RWPE2 (cell line): ENCODE measurements around the gene TMEM63A.
A peak's percentile ranks its signal among the peaks of the same experiment; 100 is the strongest.

ENCODE experiments used
- ATAC-seq: fragments of 200-7000 bp; cut with Tn5 transposase; 3 replicates; pipeline ENCODE4 v1.9.1; 2021; ENCODE audit warnings: low read depth
- DNase-seq: peaks from one replicate; pipeline ENCODE4 v3.0.0-alpha.2; 2020; ENCODE audit warnings: low spot score
- H3K27ac ChIP-seq: fragments of 450-650 bp; 2 replicates; pipeline ENCODE4 v1.5.1; 2017; ENCODE audit warnings: mild to moderate bottlenecking; ENCODE audit not compliant: poor library complexity, severe bottlenecking
- H3K27me3 ChIP-seq: fragments of 250-450 bp; sonication (Bioruptor Pico); 2 replicates; pipeline ENCODE4 v1.5.1; 2021; ENCODE audit warnings: mild to moderate bottlenecking, moderate library complexity; ENCODE audit not compliant: insufficient read depth, poor library complexity, severe bottlenecking
- H3K36me3 ChIP-seq: fragments of 250-450 bp; sonication (Bioruptor Pico); 2 replicates; pipeline ENCODE4 v1.5.1; 2020; ENCODE audit warnings: low read depth, mild to moderate bottlenecking, moderate library complexity
- H3K4me1 ChIP-seq: fragments of 250-450 bp; sonication (Bioruptor Pico); 2 replicates; pipeline ENCODE4 v1.5.1; 2021; ENCODE audit warnings: mild to moderate bottlenecking, moderate library complexity; ENCODE audit not compliant: insufficient read depth, poor library complexity, severe bottlenecking
- H3K4me3 ChIP-seq: fragments of 250-450 bp; sonication (Bioruptor Pico); 2 replicates; pipeline ENCODE4 v1.5.1; 2021; ENCODE audit warnings: mild to moderate bottlenecking, moderate library complexity; ENCODE audit not compliant: severe bottlenecking
- H3K9me3 ChIP-seq: fragments of 250-450 bp; sonication (Bioruptor Pico); 2 replicates; pipeline ENCODE4 v1.5.1; 2021; ENCODE audit warnings: mild to moderate bottlenecking, moderate library complexity; ENCODE audit not compliant: severe bottlenecking
- CTCF ChIP-seq: fragments of 450-650 bp; IDR thresholded peaks from one replicate; pipeline ENCODE4 v1.5.1; 2017; ENCODE audit warnings: mild to moderate bottlenecking, moderate library complexity; ENCODE audit not compliant: poor library complexity, severe bottlenecking

Gene TMEM63A

DNA sequence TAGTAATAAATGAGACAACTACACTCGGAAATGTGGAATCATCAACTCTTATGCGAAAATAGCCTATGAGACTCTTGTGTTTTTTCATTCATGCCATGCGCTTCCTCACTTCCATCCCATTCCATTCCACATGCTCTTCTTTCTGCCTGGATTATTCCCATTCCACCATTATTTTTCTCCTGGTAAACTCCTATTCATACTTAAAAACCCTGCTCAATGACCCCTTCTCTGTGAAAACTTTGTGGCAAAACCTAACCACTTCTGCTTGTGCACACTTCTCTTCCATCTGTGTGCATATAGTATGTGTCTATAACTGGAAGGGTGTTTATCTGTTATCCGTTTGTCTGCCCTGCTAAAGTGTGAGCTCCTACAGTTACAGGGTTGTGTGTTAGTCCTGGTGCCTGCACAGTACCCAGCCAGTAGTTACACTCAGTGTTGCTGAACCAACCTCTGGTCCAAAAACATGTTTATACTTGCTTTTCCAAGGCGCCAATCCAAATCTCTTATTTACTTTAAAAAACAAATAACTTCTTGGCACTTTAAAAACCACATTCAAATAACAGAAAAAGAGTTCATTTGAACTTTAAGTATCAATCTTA is 61.6 kb downstream of the TMEM63A start:
- ATAC-seq (no peak), DNase-seq (no peak)
- Histone ChIP-seq H3K36me3 (no peaks in the 10 kb centered on the region), H3K9me3 (no peaks in the 10 kb centered on the region), H3K27me3 (no peaks in the 10 kb centered on the region), H3K27ac (no peak overlapping the region), H3K4me1 (peaks cover 7% of the 10 kb centered on the region), H3K4me3 (no peak overlapping the region)
- no peak for TF ChIP-seq CTCF

- ATAC-seq: no peak
- H3K27me3 ChIP-seq: no peaks in the 10 kb centered on the region
- TF ChIP-seq CTCF: no peak
- no peaks in the 10 kb centered on the region for H3K9me3 ChIP-seq
- no peaks in the 10 kb centered on the region for H3K36me3 ChIP-seq
- no peak overlapping the region for H3K27ac ChIP-seq
- DNase-seq: no peak
- H3K4me1 ChIP-seq: peaks cover 7% of the 10 kb centered on the region
- H3K4me3 ChIP-seq: no peak overlapping the region
Observed at GRCh38 chr1:225819346-225820192, 62.6 kb downstream of the TMEM63A start.

GRCh38 chr1:225818229-225818628 is 64.0 kb downstream of the TMEM63A start:
- no peaks in the 10 kb centered on the region for H3K27me3 ChIP-seq
- no peak for TF ChIP-seq CTCF
- no peak overlapping the region for H3K4me3 ChIP-seq
- H3K4me1 ChIP-seq: peaks cover 14% of the 10 kb centered on the region
- H3K36me3 ChIP-seq: no peaks in the 10 kb centered on the region
- H3K27ac ChIP-seq: no peak overlapping the region
- DNase-seq: no peak
- no peaks in the 10 kb centered on the region for H3K9me3 ChIP-seq
- no peak for ATAC-seq

GRCh38 chr1:225817611-225818061 is 64.5 kb downstream of the TMEM63A start:
- no peak overlapping the region for H3K4me3 ChIP-seq
- H3K36me3 ChIP-seq: no peaks in the 10 kb centered on the region
- no peaks in the 10 kb centered on the region for H3K9me3 ChIP-seq
- no peak overlapping the region for H3K27ac ChIP-seq
- TF ChIP-seq CTCF: no peak
- DNase-seq: no peak
- H3K27me3 ChIP-seq: no peaks in the 10 kb centered on the region
- peak; percentile 59 for ATAC-seq
- peaks cover 14% of the 10 kb centered on the region for H3K4me1 ChIP-seq
